HuH-7 (cell line): ENCODE results near the gene PDE4B.
A peak's percentile ranks its signal among the peaks of the same experiment; 100 is the strongest.

ENCODE experiments used
- DNase-seq: peaks from one replicate; pipeline ENCODE4 v3.0.0; 2011; ENCODE audit warnings: low spot score

PDE4B gene

DNA sequence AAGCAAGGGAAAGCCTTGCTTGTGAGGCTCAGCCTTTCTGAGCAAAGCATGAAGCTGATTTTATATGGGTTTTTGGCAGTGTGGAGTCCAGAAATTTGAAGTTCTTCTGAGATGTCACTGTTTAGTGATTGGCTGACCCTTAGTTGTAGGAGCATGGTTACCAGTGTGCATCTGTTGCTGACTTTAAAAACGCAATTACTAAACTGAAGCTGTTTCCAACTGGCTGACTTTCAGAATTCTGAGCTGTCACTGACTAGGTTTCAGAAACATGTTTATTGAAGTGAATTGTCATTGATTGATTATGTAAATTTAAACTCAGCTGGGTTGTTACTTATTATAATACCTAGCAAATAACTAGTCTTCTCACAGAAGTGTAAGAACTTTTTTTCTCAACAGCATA lies 89.4 kb downstream of the PDE4B start:
- no peak for DNase-seq

GRCh38 chr1:65889441-65889840 lies 96.7 kb downstream of the PDE4B start:
- no peak for DNase-seq

DNA sequence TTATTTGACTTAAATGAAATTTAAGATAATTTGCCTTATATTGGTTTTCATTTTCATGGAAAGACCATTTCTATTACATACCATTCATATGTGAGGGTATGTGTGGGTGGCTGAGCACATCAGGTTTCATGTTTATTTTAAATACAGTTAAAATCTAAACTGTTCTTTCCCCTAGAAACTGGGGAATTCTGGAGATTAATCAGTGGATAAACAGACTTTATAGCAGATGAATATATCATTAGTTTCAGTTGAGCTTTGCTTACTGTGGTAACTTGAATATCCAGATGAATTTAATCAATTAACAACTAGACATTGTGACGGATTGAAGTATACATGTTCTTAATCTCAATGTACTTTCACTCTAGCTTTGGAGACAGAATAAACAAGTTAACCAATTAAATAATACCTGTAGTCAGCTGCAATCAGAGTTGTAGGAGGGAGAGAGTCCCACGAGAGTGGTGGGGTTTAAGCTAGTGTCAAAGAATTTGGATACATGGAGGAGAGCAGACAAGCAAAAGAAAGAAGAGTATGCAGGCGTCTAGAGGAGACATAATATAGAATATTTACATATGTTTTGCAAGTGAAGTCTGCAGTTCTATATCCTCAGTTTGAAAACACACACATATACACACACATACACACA lies 97.6 kb downstream of the PDE4B start:
- no peak for DNase-seq

DNA sequence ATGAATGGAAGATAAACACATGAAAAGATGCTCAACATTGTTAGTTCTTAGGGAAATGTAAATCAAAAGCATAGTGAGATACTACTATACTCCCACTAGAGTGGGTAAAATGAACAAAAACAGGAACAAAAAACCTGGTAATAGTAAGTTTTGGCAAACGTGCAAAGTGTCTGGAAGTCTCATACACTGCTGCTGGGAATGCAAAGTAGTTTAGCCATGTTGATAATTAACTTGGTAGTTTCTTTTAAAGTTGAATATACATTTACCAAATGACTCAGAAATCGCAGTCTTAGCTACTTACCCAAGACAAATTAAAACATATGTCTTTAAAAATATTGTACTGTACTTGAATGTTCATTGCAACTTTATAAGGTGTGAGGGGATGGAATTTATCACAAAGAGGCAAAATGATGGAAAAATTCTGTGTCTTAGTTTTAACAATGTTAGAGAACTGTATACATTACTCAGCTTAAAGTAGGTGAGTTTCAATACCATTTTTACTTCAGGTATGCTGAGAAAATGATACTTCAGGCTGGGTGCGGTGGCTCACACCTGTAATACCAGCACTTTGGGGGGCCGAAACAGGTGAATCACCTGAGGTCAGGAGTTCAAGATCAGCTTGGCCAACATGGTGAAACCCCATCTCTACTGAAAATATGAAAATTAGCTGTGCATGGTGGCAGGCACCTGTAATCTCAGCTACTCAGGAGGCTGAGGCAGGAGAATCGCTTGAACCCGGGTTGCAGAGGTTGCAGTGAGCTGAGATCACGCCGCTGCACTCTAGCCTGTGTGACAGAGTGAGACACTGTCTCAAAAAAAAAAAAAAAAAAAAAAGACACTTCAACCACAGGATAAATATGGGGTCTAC lies 102.3 kb downstream of the PDE4B start:
- no peak for DNase-seq

DNA sequence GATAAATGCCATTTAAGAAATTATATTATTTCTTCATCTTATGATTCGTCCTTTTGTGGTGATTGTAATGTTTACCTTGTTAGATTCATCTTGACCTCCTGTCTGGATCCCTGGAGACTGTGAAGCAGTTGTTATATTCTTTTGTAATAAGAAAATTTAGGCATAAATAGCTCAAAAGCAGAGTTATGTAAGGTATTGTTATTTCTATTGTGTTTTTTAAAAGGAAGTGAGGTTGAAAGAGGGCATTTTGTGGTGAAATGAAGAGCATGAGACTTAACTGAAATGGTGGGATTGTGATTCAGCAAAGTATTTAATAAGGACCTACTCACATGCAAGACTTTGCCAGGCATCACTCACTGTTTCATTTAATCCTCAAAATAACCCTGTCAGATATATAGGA lies 104.0 kb downstream of the PDE4B start:
- DNase-seq: no peak

DNA sequence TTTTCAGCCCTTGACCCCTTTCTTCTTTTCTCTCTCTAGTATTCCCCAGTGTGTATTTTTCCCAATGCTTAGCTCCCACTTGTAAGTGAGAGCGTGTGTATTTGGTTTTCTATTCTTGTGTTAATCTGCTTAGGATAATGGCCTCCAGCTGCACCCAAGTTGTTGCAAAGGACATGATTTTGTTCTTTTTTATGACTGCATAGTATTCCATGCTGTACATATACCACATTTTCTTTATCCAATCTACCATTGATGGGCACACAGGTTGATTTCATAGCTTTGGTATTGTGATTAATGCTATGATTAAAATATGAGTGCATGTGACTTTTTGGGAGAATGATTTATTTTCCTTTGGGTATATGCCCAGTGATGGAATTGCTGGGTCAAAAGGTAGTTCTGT lies 104.8 kb downstream of the PDE4B start:
- no peak for DNase-seq

DNA sequence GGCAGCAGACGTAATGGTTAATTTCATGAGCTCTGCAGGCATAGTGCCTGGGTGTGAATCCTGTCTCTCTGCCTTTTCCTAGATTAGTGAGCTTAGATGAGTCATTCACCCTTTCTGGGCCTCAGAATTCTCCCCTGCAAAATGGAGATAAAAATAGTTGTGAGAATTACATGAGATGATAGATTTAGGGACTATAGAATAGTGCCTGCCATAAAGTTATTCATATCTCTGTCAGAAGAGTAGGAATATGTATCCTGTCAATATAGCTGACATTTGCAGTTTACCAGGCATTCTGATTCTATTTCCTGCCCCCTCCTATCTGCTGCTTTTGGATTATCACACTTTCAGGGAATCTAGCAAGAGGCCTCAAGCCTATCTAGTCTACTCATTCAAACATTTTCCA lies 112.0 kb downstream of the PDE4B start:
- DNase-seq: no peak

DNA sequence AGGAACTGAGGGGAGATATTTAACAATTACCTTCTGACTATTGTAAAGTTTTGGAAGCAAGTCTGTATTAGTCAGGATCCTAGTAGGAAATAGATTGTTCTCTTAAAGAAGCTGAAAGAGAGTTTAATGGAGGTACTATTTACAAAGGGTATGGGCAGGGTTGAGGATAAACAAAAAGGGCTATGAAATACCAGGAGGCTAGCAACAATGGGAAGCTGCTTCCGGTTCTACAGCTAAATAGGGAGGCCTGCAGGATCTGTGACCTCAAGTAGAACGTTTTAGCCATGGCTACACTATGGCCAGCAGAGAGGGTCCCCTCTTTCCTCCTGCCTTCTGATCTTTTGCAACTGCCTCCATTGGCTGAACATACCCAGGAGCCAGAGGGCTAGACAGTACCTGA lies 117.7 kb downstream of the PDE4B start:
- DNase-seq: no peak

DNA sequence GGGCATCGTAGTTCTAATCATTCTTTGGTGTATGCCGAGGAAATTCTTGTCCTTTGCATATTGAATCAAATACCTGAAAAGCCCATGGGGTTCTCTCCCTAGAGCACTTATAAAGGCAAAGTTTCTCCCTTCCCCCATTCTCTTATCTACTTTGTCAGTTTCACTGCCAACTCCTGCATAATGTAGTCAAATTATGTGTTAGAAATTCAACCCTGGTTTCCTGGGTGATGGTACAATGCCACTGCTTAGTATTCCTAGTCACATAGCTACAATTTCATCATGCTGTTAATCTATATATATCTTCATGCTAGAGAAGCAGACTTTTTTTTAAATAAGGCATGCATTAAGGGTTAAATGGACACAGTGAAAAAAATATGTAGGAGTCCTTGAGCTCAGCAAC lies 119.0 kb downstream of the PDE4B start:
- no peak for DNase-seq

DNA sequence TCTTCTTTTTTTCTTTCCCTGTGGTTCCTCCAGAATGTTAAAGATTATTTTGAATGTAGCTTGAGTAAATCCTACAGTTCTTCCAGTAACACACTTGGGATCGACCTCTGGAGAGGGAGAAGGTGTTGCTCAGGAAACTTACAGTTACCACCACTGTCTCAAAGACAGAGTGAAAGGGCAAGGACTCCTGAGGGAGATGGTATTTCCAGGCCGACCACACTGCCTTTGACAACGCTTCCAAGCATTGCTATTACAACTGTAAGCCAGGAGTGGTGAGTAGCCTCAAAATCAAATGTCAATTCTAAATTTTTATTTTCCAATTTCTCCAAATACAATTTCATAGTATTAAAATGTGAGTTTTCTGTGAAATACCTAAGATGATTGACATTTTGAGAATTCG lies 125.9 kb downstream of the PDE4B start:
- DNase-seq: no peak

DNA sequence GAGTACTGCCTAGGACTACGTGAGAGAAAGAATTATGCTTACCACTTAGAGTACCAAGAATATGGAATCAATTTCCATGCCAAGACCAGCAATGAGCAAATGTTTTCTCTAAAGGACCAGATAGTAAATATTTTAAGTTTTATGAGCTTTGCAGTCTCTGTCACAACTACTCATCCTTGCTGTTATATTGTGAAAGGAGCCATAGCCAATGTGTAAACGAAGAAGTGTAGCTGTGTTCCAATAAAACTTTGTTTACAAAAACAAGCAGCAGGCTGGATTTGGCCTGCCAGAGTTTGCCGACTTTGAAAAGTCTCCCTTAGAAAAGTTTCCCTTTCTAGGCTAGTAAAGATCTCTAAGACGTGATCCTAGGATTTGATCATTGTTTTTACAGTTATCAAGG lies 128.8 kb downstream of the PDE4B start:
- DNase-seq: no peak

DNA sequence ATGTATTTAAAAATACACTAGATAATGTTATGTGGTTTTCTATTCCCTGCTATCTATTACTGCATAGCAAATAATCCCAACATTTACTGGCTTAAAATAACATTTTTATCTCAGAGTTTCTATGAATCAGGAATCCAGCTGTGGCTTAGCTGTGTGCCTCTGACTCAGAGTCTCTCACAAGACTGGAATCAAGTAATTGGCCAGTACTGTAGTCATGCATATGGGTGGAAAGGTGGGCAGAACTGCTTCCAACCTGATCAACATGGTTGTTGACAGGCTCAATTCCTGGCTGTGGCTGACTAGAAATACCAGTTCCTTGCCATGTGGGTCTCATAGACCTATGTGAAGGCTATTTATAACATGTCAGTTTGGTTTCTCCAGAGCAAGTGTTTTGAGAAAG lies 131.8 kb downstream of the PDE4B start:
- no peak for DNase-seq

DNA sequence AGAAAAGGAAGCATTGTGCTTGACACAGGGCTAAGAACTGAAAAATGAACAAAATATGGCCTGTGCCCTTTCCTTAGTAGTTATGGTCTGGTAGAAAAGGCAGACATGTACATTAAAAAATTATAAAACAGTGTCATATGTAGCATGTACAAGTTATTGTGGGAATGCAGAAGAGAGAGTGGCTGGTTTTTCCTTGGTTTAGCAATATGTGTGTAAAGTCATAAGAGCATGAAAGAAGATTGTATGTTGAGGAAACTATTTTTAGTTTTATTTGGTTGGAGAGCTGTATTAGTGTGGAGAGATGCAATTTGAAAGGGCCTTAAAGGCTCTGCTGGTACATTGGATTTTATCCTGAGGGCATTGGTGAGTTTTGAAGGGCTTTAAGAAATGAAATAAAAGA lies 145.8 kb downstream of the PDE4B start:
- no peak for DNase-seq

DNA sequence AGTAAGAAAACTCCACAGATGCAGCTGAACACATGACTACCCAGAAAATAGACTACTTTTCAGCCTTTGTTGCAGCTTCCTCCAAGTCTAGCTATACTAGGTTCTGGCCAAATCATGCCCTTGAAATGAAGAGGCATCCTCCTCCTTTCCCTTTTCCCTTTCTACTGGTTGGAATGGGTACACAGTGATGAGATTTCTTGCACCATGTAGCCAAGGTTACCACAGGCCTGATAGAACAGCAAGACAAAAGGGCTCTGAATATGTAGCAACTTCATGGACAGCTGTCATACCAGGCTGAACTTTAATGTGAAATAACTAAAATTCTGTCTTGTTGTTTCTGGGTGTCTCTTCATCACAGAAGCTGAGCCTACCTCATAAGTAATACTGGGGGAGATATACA lies 146.5 kb downstream of the PDE4B start:
- no peak for DNase-seq

- DNase-seq: no peak
Measured at GRCh38 chr1:65939636-65940035, 146.9 kb downstream of the PDE4B start.

- DNase-seq: no peak
Measured at GRCh38 chr1:65940126-65940525, 147.4 kb downstream of the PDE4B start.

- no peak for DNase-seq
Measured at GRCh38 chr1:65942476-65942875, 149.8 kb downstream of the PDE4B start.

GRCh38 chr1:65946376-65946775 lies 153.7 kb downstream of the PDE4B start:
- no peak for DNase-seq

- DNase-seq: no peak
Measured at GRCh38 chr1:65946960-65947359, 154.3 kb downstream of the PDE4B start.

GRCh38 chr1:65948609-65949229 lies 156.0 kb downstream of the PDE4B start:
- peak; percentile 8 for DNase-seq

- DNase-seq: no peak
Measured at GRCh38 chr1:65949230-65949626, 156.5 kb downstream of the PDE4B start.

DNA sequence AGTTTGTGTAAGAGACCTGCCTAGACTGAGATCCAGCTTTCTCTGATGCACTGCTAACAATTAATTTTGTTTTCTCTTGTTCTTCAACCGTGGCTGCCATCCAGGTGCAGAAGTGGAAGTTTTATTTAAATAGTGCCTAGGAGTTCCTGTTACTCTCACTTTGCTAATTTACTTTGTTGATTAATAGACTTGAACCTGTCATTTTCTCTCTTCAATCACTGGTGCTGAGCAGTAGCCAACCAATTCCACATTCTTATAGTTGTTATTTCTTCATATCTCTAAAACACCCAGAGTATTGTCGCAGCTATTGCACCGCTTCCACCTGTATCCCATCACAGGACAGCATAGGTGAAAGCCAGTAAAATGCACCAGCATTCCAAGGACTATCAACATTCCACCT lies 157.2 kb downstream of the PDE4B start:
- DNase-seq: no peak

DNA sequence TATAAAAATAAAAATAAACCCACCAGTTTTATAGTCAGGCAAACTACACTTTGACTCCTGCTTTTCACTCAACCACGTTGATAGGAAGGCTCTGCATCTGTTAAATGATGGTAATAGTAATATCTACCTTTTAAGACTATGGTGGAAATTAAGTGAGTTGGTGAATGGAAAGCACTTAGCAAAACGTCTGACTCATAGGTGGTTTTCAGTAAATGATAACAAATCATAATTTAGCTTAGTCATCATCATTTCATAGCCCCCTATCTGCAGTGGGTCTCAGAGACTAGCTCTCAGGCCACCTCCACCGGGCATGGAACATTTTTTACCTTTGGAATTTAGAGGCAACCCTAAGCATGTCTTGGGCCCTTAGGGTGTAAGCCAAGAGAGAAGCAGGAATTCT lies 160.0 kb downstream of the PDE4B start:
- DNase-seq: no peak
